ENCODE measurements around the gene NACA.

DNA sequence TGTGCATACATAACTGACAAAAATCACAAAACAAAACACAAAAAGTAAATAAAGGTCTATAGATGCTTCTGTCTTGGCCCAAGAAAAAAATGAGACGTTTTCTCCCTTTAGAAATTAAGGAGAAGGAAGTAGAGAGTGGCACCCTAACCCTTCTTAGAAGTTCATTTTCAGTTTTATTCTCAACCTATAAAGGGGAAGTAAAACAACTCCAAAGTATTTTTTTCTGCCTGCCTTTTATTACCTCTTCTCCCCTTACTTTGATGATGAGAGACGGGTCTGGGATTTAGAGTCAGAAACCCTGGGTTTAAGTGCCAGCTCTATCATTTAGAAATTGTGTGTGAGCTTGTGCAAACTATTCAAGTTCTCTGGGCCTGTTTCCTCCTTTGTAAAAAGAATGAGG, 24.3 kb upstream of the NACA start:
- no peak for TF ChIP-seq EZH2 (IDR thresholded peaks at IDR 0.05; ENCODE audit: low read length)
- TF ChIP-seq, protein P1, sequence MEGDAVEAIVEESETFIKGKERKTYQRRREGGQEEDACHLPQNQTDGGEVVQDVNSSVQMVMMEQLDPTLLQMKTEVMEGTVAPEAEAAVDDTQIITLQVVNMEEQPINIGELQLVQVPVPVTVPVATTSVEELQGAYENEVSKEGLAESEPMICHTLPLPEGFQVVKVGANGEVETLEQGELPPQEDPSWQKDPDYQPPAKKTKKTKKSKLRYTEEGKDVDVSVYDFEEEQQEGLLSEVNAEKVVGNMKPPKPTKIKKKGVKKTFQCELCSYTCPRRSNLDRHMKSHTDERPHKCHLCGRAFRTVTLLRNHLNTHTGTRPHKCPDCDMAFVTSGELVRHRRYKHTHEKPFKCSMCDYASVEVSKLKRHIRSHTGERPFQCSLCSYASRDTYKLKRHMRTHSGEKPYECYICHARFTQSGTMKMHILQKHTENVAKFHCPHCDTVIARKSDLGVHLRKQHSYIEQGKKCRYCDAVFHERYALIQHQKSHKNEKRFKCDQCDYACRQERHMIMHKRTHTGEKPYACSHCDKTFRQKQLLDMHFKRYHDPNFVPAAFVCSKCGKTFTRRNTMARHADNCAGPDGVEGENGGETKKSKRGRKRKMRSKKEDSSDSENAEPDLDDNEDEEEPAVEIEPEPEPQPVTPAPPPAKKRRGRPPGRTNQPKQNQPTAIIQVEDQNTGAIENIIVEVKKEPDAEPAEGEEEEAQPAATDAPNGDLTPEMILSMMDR (optimal IDR thresholded peaks at IDR 0.05 in 1 of 3, IDR thresholded peaks at IDR 0.05 in 1 of 3, conservative IDR thresholded peaks at IDR 0.05 in 1 of 3; ENCODE audit: extremely low read depth in 1 of 3, insufficient read depth in 2 of 3, low read length in 3 of 3): no peak
